HG02870 (cell line): ENCODE measurements around the gene NAV2.

ENCODE experiments used
- ATAC-seq: cut with Tn5 transposase; IDR thresholded peaks from one replicate; pipeline ENCODE4 v1.9.1; 2021; ENCODE audit warnings: mild to moderate bottlenecking, moderate library complexity; ENCODE audit not compliant: unreplicated experiment

NAV2 gene

DNA sequence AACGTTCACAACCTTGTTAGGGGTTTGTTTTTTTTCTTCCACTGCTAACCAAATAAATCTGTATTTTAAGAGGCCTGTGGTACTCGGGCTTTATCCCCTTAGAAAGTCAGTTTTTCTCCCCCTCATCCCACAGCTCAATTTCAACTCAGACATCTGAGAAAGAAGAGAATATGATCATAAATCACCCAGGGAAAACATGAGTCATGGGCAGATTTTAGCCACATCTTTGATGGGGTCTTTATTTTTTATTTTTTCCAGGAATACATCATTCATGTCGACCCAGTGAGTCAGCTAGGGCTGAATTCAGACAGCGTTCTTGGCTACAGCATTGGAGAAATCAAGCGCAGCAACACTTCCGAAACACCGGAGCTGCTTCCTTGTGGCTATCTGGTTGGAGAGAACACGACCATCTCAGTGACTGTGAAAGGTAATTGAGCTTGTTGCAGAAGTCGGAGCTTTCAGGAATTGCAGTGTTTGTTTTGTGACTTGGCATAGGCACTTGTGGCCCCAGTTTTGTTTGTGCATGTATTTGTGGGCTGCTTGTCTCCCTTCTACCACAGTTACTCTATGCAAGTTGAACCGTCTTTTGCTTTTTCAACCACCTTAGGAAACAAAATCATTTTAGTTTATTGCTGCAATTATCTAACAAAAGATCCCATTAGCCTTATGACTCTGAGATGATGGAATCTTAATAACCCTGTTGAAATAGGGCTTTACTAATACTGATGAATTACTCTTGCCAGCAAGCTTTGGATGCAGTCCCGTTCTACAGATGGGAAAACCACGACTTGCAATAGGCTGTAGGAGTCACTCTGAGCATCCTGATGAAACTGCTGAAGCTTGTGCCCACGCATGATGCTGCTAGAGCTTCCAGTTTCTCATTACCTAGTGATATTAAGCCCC lies 384.9 kb downstream of the NAV2 start:
- ATAC-seq = no peak

DNA sequence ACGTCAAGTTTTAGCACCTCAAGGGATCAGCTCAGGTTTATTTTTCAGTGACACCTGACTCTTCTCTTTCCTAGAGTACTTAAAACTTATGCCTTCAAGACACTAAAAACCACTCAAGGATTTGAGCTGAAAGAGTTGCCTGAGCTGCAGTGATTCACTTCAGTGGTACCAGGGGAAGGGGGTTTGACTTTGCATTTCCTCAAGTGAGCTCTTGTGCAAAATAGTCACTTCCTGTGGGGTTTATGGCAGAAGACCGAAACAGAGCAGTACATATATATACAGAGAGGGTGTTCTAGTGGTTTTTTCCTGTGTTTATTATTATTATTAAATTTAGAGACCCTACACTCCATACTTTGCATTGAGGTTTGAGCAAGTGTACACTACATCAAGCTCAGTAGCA lies 386.9 kb downstream of the NAV2 start:
- no peak for ATAC-seq

DNA sequence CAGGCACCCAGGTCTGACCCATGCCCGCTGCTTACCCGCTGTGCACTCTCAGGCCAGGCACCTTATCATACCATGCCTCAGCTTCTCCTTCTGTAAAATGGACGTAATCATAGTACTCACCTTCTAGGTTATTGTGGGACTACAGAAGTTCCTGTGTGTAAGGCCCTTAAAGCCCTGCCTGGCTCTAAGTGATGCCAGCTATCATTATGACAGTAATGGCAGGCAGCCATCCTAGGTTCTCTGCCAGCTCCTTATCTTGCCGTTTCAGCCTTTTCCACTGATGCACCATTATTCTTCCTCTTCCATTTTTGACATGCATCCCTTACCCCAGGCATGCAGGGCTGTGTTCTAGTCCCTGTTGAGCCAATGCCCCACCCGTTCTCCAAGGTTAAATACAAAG lies 389.8 kb downstream of the NAV2 start:
- ATAC-seq = no peak

DNA sequence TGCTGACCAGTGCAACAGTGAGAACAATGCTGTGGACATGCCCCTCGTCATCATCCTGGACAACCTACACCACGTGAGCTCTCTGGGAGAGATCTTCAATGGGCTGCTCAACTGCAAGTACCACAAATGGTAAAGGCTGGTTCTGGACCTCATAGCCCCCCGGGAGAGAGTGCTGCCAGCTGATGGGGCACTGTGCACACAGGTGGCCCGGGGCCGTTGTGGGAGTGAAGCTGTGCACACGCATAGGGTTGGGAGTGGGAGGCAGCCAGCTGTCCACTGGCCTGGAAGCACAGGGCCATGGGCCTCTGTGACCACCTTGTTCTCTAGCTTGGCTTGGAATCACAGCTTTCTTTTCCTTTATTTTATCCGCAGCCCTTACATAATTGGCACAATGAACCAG lies 390.6 kb downstream of the NAV2 start:
- ATAC-seq = no peak

DNA sequence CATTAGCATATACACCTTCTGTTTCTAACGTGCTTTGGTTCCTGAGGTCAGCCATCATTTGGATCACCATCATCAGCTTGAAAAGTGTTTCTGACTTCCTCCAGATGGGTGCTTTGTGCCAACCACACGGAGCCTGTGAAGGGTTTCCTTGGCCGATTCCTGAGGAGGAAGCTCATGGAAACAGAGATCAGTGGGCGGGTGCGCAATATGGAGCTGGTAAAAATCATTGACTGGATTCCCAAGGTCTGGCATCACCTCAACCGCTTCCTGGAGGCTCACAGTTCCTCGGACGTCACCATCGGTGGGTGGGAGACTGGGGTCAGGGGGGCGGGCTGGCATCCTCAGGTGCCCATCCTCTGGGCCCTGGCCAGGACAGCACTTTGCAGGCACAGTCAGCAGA lies 392.8 kb downstream of the NAV2 start:
- ATAC-seq = no peak

DNA sequence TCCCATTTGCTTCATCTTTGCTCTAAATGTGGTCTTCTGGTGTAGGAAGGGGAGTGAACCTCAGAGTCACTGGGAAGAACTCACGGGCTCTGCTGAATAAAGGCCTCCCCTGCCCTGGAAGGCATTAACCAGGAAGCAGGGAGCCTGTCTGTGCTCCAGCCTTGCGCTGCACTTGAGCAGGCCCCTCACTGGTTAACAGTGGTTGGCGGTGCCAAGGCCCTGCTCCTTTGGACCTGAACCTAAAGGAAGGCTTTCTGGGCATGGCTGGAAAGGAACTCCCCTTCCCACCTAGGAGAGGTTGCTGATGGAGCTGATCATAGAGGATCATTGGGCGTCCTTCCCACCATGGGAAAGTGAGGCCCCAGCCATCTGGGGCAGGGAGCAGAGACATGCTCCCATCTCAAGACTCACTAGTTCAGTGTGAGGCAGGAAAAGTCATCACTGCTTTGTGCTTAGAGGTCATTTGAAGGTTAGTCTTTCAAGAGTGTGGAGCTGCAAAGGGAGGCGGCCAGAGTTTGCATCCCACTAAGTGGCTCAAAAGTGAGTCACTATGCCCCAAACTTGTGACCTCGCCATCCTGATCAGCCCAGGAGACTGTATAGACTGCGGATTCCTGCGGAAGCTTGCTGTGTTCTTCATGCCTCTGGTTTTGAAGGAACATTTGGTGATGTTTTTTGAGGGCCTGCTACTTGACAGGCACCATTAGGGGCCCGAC lies 397.3 kb downstream of the NAV2 start:
- ATAC-seq = no peak

DNA sequence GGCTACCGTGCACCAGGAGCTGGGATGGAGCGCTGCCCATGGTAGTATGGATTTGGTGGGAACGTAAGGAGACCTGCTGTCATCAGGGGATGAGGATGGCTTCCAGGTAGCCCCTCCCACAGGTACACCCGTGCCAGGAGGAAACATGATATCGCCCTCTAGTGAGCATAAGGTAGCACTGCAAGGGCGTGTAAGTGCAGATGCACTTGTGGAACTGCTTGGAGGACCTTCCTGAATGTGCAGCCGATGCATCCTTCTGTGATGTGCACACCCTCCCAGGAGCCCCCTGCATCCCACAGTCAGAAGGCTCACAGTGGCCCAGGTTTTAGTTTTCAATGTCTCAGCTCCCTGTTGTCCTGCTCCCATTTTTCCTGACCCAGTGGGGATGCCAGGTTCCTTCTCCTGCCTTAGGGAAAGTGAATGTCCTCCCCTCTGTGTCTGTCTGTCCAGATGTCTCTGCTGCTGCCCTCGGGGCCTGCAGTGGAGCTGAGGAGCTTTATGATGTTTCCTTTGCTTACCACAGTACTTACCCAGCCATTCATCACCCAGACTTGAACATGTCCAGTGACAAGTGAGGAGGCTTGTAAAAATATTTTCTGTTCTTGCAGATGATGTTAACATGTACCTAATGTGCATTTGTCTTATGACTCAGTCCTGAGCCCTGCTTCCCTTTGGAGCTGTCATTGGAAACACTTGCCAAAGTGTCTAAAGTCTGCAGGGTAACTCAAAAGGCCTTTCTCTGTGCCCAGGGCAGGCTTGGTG lies 398.5 kb downstream of the NAV2 start:
- ATAC-seq = peak; percentile 85

DNA sequence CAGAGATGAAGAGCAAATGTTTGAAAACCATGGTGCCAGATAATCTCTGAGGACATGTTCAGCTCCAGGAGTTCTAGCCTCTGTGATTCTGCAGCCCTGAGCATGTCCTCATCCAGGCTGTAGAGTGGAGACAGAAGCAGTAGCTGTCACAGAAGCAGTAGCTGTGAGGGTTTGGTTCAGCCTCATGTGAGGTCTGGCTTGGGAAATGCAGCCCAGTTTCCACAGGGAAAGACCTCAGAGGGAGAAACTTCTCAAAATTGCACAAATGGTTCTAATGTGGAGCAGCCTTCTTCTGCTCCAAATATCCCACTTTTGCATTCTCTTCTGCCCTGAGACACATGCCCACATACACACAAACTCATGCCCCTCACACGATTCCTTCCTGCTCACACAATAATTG lies 399.2 kb downstream of the NAV2 start:
- no peak for ATAC-seq

DNA sequence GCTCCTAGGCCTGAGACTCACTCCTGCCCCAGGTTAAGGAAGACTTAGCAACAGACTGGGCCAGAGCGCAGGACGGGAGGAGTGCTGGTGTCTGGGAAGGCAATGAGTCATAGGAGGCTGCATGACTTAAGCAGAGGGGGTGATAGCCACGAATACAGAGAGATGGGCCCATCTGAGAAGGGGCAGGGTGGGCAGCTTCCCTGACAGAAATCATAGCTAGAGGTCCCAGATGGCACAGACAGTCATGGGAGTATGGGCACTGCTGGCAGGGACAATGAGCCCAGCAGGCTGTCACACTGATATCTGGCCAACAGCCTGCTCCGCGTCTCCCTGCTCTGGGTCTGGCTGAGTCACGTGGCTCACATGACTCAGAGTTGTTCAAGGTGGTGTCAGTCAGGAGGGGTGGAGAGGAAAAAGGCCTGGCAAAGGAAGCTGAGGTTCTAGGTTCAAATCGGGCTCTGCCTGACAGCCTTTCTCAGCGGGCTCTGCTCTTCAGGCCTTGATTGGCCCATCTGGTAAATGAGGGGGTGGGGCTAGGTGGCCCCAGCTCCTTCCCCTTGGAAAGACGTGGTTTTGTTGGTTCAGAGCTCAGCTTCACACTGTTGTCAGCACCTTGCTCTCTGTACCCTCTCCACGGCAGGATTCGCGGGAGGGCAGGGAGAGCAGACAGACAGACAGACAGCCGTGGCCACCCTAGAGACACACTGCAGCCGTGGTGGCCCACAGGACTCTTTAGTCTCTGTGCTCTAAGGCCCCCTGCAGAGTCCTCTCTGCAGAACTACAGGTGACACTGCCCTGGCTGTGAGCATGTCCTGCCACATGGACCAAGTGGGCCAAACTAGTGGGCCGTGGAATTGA lies 399.9 kb downstream of the NAV2 start:
- no peak for ATAC-seq

DNA sequence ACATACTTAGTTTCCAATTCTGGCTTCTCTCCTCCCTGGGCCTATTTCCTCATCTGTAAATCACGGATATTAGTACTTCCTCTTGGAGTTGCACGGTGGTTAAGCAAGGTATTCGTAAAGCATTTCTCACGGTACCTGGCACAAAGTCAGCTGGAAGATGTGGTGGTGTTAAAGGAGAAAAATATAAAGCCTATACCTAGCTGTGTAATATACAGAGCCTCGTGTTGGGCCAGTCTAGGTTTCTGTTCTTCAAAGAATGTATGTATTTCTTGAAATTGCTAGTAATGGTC lies 400.5 kb downstream of the NAV2 start:
- no peak for ATAC-seq

DNA sequence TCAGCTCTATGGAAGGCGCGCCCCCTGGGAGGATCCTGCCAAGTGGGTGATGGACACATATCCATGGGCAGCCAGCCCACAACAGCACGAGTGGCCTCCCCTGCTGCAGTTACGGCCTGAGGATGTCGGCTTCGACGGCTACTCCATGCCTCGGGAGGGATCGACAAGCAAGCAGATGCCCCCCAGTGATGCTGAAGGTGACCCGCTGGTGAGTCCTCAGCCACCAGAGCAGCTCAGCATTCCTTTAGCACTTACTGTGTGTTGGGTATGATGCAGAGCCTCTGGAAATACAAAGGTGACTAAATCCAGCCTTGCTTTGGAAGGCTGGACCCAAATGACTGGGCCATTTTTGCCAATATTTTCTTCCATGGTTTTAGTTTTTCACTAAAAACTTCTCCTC lies 402.0 kb downstream of the NAV2 start:
- ATAC-seq = no peak

DNA sequence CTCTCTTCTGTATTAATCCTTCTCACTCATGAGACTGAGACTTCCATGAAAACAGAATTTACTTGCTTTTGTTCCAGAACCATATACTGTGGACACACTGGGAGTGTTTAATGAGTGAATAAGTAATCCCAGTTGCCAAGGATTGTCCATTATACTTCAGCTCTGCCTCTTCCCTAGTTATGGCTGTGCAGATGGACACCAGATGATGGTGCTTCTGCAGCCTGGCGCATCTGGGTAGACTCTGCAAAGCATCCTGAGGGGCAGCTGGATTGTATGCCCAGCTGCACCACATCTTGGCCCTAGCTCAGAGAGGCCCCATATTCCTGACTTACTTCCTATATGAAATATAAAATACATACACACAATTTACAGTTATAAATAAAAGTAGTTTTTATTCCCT lies 404.2 kb downstream of the NAV2 start:
- ATAC-seq = no peak

DNA sequence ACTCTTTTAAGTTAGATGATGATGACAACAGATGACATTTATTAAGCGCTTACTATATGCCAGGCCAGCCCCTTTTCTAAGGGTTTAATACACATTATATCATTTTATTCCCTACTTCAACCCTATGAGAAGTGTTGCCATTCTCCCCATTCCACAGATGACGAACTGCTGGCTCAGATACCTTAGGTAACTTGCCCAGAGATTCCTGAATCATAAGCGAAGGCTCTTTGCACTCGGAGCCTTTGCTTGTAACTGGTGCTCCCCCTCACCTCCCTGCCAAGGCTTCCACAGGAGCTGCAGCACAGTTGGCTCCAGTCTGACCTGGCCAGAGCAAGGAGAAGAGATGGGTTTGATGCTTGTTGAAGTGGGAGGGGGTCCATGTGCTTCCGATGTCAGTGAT lies 404.7 kb downstream of the NAV2 start:
- ATAC-seq = no peak

DNA sequence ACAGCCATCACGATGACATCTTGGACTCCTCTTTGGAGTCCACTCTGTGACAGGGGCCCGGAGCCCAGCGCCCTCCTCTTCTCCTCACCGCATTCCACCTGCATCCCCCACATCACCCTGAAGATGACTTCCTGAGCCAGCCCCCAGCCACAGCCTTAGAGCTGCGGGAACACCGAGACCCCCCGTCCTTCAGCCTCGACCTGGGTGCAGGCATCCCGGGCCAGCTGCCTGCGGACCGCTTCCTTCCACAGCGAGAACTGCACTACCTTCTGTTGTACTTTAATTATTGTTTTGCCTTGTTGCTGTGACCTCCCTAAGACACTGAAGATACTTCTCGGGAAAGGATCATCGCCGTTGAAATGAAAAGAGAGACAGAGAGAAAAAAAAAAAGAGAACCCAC lies 405.6 kb downstream of the NAV2 start:
- ATAC-seq = no peak

DNA sequence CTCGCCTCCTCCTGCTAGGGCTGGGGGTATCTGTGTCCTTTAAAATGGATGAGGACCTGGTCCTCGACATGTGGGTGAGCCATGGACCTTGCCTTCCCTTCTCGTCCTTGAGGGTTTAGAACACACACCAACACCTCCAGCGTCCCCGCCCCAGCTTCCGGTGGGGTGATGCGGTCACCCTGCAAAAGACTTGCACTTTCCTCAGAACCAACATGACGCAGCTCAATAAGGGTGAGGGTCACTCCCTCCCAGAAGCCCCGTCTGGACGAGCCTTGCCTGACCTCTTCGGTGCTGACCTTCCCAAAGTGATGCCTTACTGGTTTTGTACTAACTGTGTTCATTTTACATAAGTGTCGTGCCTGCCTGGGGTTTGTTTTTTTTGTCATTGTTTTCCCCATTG lies 406.7 kb downstream of the NAV2 start:
- ATAC-seq = no peak

DNA sequence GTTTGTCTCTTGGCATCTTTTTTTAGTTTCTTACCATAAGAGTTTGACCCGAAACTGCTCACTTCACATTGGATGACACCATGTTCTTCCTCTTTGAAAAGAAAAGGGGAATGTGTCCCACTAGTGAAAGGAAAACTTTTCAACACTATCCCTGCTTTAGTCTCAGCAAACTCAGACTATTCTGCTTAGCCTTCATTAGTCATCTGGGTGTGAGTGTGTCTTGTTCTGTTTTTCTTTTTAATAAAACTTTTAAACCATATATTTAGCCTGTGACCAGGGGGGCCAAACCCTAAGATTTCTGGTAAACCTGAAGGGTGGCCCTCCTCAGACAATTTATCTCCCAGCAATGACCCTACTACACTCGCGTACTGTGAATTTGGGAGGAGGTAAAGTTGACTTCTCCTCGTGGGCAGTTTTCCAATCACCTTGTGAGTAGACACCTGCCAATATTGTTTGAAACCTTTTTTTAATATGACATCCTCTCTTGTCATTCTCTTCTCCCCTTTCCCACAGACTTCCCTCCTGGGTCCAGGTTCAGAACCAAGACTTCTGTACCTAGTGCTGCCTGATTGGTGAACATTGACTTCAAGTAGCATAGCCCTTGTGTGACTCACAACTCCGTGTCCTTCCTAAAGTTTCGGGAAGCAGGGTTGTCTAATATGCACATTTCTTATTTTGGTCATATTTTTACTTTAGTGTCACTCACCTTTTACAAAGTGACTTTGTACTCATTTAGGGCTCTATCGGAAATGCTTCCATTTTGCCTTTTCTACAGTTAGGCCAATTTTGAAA lies 407.7 kb downstream of the NAV2 start:
- no peak for ATAC-seq

DNA sequence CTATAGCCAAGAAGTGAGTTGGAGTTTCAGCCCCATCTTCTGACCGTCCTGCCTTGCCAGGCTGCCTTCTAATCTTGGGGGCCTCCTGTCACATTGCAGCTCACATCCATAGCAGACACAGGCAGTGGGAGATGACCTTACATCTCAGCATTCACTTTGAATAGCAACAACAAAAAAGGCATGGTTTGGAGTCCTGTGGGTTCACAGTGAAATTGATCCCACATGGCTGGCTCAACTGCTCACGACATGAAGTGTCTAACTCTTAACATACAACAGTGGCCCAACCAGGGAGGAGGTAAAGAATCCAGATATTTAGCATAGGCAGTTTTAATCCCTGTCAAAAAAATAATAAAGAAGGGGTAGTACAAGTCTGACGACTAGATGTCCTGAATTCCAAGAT lies 409.5 kb downstream of the NAV2 start:
- ATAC-seq = no peak

DNA sequence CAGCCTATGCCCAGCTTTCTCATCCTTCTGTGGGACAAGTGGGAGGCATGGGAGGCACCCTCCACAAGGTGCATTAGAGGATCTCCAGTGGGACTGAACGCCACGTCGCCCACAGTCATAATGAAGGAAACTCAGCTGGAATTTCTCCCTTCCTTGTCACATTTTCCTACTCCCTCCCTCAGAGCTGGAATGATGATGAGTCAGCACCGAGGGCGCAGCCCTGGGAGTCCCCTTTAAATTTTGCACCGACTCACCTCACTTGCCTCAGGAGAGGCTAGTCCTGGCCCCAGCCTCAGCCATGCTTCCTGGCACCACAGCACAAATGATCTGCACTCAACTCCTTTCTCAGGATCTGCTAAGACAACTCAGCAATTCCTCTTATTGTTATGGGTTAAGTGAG lies 413.3 kb downstream of the NAV2 start:
- ATAC-seq = no peak

DNA sequence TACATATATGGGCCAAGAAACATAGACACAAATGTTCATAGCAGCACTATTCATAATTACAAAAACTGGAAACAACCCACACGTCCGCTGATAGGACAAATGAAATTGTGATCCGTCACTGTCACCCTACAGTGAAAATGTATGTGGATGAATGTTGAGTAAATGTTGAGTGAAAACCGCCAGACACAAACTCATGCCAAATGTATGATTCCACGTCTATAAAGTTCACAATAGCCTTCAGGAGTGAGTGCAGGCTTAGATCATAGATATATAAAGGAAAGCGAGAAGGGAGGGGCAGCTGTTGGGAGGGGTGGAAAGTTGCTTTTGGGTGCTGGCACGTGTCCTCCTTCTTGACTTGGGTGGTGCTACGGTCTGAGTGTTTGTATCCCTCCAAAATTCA lies 414.1 kb downstream of the NAV2 start:
- ATAC-seq = no peak
